SK-N-SH (cell line): ENCODE data around the gene PXN. TPM values are rescaled to one million over a fixed set of nuclear protein-coding genes. Genes with fewer than 3 reads are reported as not detected.
"Not testable (repeated sequence)": the region's sequence is repeated elsewhere in the genome, so short reads cannot be mapped to it uniquely, and the experiment has no call there.

Source experiments
- CTCF ChIA-PET: fragments of 300-600, 350-600 bp; formaldehyde crosslinking; extraction: SDS; loops from one replicate; lab custom pipeline; 2021; lab: Yijun Ruan, JAX
- POLR2A ChIA-PET: fragments of 350-600 bp; sonication (Branson Sonifier 250); formaldehyde crosslinking; extraction: SDS; loops from one replicate; lab custom pipeline; 2020; ENCODE audit warnings: antibody characterized with exemption, inconsistent platforms; lab: Yijun Ruan, JAX
- DNase-seq: peaks from one replicate; pipeline ENCODE4 v3.0.0; 2012
- H2AFZ ChIP-seq: fragments of 200-600 bp; sonication (generic); 2 replicates; pipeline ENCODE4 v1.8.1; 2016; ENCODE audit warnings: antibody characterized with exemption, mild to moderate bottlenecking, low read depth
- H3F3A ChIP-seq: fragments of 200-600 bp; sonication (generic); replicated peaks from 2 replicates; pipeline ENCODE3; 2016; ENCODE audit warnings: antibody characterized with exemption, mild to moderate bottlenecking; ENCODE audit not compliant: insufficient read depth
- H3K27ac ChIP-seq, 2 experiments: fragments of 200-500 bp in 1 of 2; fragments of 200-600 bp in 1 of 2; sonication (Bioruptor generic) in 1 of 2; sonication (generic), shearing (Covaris generic) in 1 of 2; 2 replicates each; pipeline versions ENCODE4 v1.5.1 to v1.6.1; 2014 to 2016; ENCODE audit warnings: low read depth in 2 of 2, inconsistent platforms in 1 of 2, low read length in 1 of 2, mild to moderate bottlenecking in 1 of 2, mixed read lengths in 1 of 2
- H3K27me3 ChIP-seq: fragments of 200-600 bp; sonication (generic), shearing (Covaris generic); 2 replicates; pipeline ENCODE4 v1.6.1; 2016; ENCODE audit warnings: mixed run types; ENCODE audit not compliant: insufficient read depth
- H3K36me3 ChIP-seq, 2 experiments: fragments of 200-500 bp in 1 of 2; fragments of 200-600 bp in 1 of 2; sonication (Bioruptor generic) in 1 of 2; sonication (generic) in 1 of 2; replicated peaks in 1 of 2; 2 replicates each; pipeline versions ENCODE3 to v1.5.1; 2014 to 2016; ENCODE audit warnings: low read length in 1 of 2, mild to moderate bottlenecking in 1 of 2; ENCODE audit not compliant: insufficient read depth in 2 of 2, control insufficient read depth in 1 of 2
- H3K4me1 ChIP-seq, 2 experiments: fragments of 200-500 bp in 1 of 2; fragments of 200-600 bp in 1 of 2; sonication (Bioruptor generic) in 1 of 2; sonication (generic), shearing (Covaris generic) in 1 of 2; 2 replicates each; pipeline versions ENCODE4 v1.5.1 to v1.6.1; 2014 to 2016; ENCODE audit warnings: low read depth in 1 of 2, low read length in 1 of 2, mixed run types in 1 of 2; ENCODE audit not compliant: insufficient read depth in 2 of 2, control insufficient read depth in 1 of 2
- H3K4me2 ChIP-seq: fragments of 200-600 bp; sonication (generic), shearing (Covaris generic); 2 replicates; pipeline ENCODE4 v1.6.1; 2017; ENCODE audit warnings: mixed run types
- H3K4me3 ChIP-seq, 2 experiments: fragments of 200-500 bp in 1 of 2; fragments of 200-600 bp in 1 of 2; sonication (Bioruptor generic) in 1 of 2; sonication (generic), shearing (Covaris generic) in 1 of 2; 2 replicates each; pipeline versions ENCODE4 v1.5.1 to v1.8.1; 2014 to 2016; ENCODE audit warnings: low read depth in 2 of 2, inconsistent platforms in 1 of 2, low read length in 1 of 2, mild to moderate bottlenecking in 1 of 2, mixed read lengths in 1 of 2, moderate library complexity in 1 of 2
- H3K79me2 ChIP-seq: fragments of 200-600 bp; sonication (generic); 2 replicates; pipeline ENCODE4 v1.8.1; 2017; ENCODE audit warnings: mild to moderate bottlenecking; ENCODE audit not compliant: insufficient read depth
- H3K9ac ChIP-seq: fragments of 200-600 bp; sonication (generic); 2 replicates; pipeline ENCODE4 v1.6.1; 2017; ENCODE audit warnings: mixed run types
- H3K9me2 ChIP-seq: fragments of 200-600 bp; sonication (generic); 2 replicates; pipeline ENCODE4 v1.6.1; 2017; ENCODE audit warnings: mixed run types
- H3K9me3 ChIP-seq: fragments of 200-600 bp; sonication (generic); 2 replicates; pipeline ENCODE4 v1.6.1; 2017; ENCODE audit warnings: mixed run types, mild to moderate bottlenecking, moderate library complexity
- H4K20me1 ChIP-seq: fragments of 200-600 bp; sonication (generic); 2 replicates; pipeline ENCODE4 v1.6.1; 2017; ENCODE audit warnings: mild to moderate bottlenecking, mixed run types; ENCODE audit not compliant: insufficient read depth
- EP300 ChIP-seq, 2 experiments: IDR thresholded peaks; 2 replicates each; pipeline versions ENCODE4 v1.4.0 to v1.6.1; 2012; ENCODE audit warnings: borderline replicate concordance in 1 of 2, low read depth in 1 of 2, low read length in 1 of 2
- EZH2phosphoT487 ChIP-seq: fragments of 200-600 bp; sonication (generic); IDR thresholded peaks from 2 replicates; pipeline ENCODE4 v1.6.1; 2017; ENCODE audit warnings: low read depth, mixed run types, mild to moderate bottlenecking, antibody characterized with exemption, moderate library complexity, borderline replicate concordance
- FOSL2 ChIP-seq: IDR thresholded peaks from 2 replicates; pipeline ENCODE4 v1.4.0; 2012; ENCODE audit warnings: low read depth, mild to moderate bottlenecking, moderate library complexity, borderline replicate concordance
- FOXJ3 ChIP-seq: sonication (generic); formaldehyde crosslinking; IDR thresholded peaks from 2 replicates; pipeline ENCODE4 v1.5.1; 2020; ENCODE audit warnings: mild to moderate bottlenecking, missing genetic modification reagents
- FOXM1 ChIP-seq: IDR thresholded peaks from 2 replicates; pipeline ENCODE4 v1.4.0; 2012; ENCODE audit warnings: low read depth, mild to moderate bottlenecking
- GATA2 ChIP-seq: sonication (generic); formaldehyde crosslinking; IDR thresholded peaks from 2 replicates; pipeline ENCODE4 v1.5.0; 2020; ENCODE audit warnings: mild to moderate bottlenecking, missing genetic modification reagents
- POLR2AphosphoS5 ChIP-seq: IDR thresholded peaks from 2 replicates; pipeline ENCODE4 v1.6.1; 2012; ENCODE audit warnings: low read depth, low read length
- RAD21 ChIP-seq: IDR thresholded peaks from 2 replicates; pipeline ENCODE4 v1.6.1; 2012; ENCODE audit warnings: mild to moderate bottlenecking, low read length
- SIN3A ChIP-seq: IDR thresholded peaks from 2 replicates; pipeline ENCODE4 v1.6.1; 2012; ENCODE audit warnings: low read depth, mild to moderate bottlenecking, low read length, moderate library complexity, borderline replicate concordance
- SMC3 ChIP-seq: IDR thresholded peaks from 2 replicates; pipeline ENCODE4 v1.6.1; 2012; ENCODE audit warnings: low read depth, low read length, improper control_type of control experiment
- TCF12 ChIP-seq: IDR thresholded peaks from 2 replicates; pipeline ENCODE4 v1.4.0; 2012
- WGBS: methylation state at CpG from one replicate; pipeline ENCODE4 v1.1.6; 2017; ENCODE audit warnings: low lambda C conversion rate; 5-methylcytosine and 5-hydroxymethylcytosine counted together
- polyA plus RNA-seq, 3 experiments: library from polyadenylated mRNA; depleted of rRNA; stranded (reverse); fragments of >200 nt; gene quantifications; 2 replicates each; pipeline ENCODE4 v1.2.3, GENCODE V29; 2012
- TF ChIP-seq, protein P1 (sequence below): IDR thresholded peaks from 2 replicates; pipeline ENCODE4 v1.4.0; 2012; ENCODE audit warnings: low read depth, borderline replicate concordance
- TF ChIP-seq, protein P2 (sequence below): IDR thresholded peaks from 2 replicates; pipeline ENCODE4 v1.6.1; 2012; ENCODE audit warnings: mild to moderate bottlenecking, low read depth, low read length, moderate library complexity
- TF ChIP-seq, protein P3 (sequence below): IDR thresholded peaks from 2 replicates; pipeline ENCODE4; 2012

PXN gene
- polyA plus RNA-seq, 1 of the 3 experiments (the other 2 are of a cell fraction), result 89.0 TPM

DNA sequence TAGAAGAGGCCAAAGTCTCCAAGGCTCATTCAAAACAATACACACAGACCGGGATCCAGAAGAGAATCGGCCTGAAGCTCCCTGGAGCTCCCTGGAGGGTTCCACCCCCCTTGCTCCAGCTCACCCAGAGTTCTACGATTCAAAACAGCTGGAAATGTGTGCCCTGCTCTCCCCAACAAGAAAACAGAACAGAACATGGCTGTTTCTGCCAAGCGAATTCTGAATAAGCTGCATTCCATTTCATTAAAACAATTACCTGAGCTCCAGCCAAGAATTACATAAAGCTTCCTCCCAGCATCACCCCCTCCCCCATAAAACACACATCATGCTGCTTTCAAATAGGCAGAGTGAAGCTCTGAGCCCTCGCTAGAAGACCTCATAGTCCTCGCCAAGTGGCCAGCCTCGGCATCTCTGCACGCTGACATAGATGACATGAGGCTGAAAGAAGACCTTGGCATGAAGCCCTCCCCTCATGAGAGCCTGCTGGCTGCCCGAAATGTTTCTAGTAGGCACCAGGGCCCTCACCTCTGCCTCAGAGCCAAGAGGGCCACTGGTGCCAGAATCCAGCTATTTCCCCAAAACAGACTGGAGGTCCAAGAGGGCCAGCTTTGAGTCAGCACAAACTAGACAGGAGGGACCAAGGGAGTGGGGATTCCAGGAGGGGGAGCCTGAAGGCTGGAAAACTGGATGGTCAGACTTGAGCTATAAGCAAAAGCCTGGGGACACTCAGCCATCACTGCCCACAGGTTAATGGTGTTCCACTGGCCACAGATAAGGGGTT lies 8.3 kb downstream of the PXN start (continued):
- peak; percentile 64; the same call in 1 of the 2 replicates for TF ChIP-seq POLR2AphosphoS5
- TF ChIP-seq SMC3, result no peak
- TF ChIP-seq, protein P1, sequence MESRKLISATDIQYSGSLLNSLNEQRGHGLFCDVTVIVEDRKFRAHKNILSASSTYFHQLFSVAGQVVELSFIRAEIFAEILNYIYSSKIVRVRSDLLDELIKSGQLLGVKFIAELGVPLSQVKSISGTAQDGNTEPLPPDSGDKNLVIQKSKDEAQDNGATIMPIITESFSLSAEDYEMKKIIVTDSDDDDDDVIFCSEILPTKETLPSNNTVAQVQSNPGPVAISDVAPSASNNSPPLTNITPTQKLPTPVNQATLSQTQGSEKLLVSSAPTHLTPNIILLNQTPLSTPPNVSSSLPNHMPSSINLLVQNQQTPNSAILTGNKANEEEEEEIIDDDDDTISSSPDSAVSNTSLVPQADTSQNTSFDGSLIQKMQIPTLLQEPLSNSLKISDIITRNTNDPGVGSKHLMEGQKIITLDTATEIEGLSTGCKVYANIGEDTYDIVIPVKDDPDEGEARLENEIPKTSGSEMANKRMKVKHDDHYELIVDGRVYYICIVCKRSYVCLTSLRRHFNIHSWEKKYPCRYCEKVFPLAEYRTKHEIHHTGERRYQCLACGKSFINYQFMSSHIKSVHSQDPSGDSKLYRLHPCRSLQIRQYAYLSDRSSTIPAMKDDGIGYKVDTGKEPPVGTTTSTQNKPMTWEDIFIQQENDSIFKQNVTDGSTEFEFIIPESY, result 0 out of 2 replicates have a peak, but pooled peaks have one; percentile 26
- TF ChIP-seq TCF12, result peak; percentile 88
- TF ChIP-seq RAD21, result no peak

DNA sequence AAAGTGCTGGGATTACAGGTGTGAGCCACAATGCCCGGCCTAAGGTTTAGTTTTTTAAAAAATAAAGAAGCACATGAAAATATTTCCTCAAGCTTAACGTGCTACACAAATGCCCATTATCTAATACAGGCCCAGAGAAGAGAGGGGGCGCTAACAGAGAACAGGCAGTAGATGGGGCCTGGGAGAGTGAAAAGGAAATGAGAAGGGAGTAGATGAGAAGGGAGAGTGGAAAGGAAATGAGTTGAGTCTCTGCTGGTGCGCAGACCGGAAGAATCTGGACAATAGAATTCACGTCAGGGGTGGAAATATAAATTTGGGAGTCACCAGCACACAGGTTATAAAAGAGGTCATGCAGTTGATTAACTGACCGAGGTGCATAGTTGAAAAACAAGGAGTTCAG lies 10.7 kb downstream of the PXN start:
- POLR2A ChIA-PET, result no interaction called here
- Histone ChIP-seq H3K4me1 (peaks cover 11 to 38% of the 10 kb centered on the region in 2 experiments; a peak in 3 of 4 replicates), H3K4me2 (no peak overlapping the region)

DNA sequence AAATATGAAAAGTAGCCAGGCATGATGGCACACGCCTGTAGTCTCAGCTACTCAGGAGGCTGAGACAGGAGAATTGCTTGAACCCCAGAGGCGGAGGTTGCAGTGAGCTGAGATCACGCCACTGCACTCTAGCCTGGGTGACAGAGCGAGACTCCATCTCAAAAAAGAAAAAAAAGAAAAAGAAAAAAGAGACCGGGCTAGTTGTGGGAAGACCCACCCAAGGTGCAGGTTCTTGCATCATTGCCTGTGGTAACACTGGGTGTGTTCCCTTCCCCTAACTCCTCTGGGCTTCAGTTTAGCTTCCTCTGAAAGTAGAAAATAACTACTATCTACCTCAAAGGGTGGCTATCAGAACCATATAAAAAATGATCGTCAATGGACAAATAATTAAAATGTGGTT lies 12.2 kb downstream of the PXN start:
- H3K9me2 ChIP-seq, H3K27me3 ChIP-seq, H3K9ac ChIP-seq, H3K4me3 ChIP-seq, H3K4me2 ChIP-seq, POLR2A ChIA-PET, DNase-seq, H3K9me3 ChIP-seq, H2AFZ ChIP-seq, H3K27ac ChIP-seq: not testable (repeated sequence)
- peaks cover 17 to 45% of the 10 kb centered on the region in 2 experiments; a peak in 3 of 4 replicates for H3K4me1 ChIP-seq
- CTCF ChIA-PET, result interaction anchor here (0.8 to 21.5 kb wide), 3 partner anchors 13 to 51 kb away, joined by 3 to 618 read pairs (median 5); partner anchors contain the start of gene PXN
- 96% methylated on average over 6 of the region's 6 CpGs for WGBS
- peaks cover 98% of the 10 kb centered on the region for H3K79me2 ChIP-seq
- peaks cover 0 to 33% of the 10 kb centered on the region in 2 experiments for H3K36me3 ChIP-seq
- peaks cover 44% of the 10 kb centered on the region for H3F3A ChIP-seq
- H4K20me1 ChIP-seq, result peaks cover 61% of the 10 kb centered on the region

More for the DNA sequence above, 10.7 kb downstream of the PXN start:
- no peaks in the 10 kb centered on the region for H3K9me3 ChIP-seq
- peaks cover 65% of the 10 kb centered on the region for H4K20me1 ChIP-seq
- H3F3A ChIP-seq, result peaks cover 44% of the 10 kb centered on the region
- WGBS, result 90% methylated on average over 7 of the region's 7 CpGs
- no peak overlapping the region for H3K27ac ChIP-seq
- H3K9ac ChIP-seq, result no peak overlapping the region
- no peaks in the 10 kb centered on the region for H3K9me2 ChIP-seq
- CTCF ChIA-PET, result interaction anchor here (1.2 to 21.5 kb wide), 4 partner anchors 11 to 52 kb away, joined by 3 to 618 read pairs (median 4); partner anchors contain the start of gene PXN
- TF ChIP-seq SIN3A (no peak), FOSL2 (no peak), EZH2phosphoT487 (no peak), TCF12 (no peak), FOXM1 (no peak), GATA2 (CRISPR knock-in tag) (no peak), FOXJ3 (CRISPR knock-in tag) (no peak), EP300 (IDR thresholded peaks at IDR 0.05; ENCODE audit: borderline replicate concordance in 1 of 2, low read depth in 1 of 2, low read length in 1 of 2) (no peak)
- TF ChIP-seq, protein P1, result no peak
- TF ChIP-seq, protein P2, sequence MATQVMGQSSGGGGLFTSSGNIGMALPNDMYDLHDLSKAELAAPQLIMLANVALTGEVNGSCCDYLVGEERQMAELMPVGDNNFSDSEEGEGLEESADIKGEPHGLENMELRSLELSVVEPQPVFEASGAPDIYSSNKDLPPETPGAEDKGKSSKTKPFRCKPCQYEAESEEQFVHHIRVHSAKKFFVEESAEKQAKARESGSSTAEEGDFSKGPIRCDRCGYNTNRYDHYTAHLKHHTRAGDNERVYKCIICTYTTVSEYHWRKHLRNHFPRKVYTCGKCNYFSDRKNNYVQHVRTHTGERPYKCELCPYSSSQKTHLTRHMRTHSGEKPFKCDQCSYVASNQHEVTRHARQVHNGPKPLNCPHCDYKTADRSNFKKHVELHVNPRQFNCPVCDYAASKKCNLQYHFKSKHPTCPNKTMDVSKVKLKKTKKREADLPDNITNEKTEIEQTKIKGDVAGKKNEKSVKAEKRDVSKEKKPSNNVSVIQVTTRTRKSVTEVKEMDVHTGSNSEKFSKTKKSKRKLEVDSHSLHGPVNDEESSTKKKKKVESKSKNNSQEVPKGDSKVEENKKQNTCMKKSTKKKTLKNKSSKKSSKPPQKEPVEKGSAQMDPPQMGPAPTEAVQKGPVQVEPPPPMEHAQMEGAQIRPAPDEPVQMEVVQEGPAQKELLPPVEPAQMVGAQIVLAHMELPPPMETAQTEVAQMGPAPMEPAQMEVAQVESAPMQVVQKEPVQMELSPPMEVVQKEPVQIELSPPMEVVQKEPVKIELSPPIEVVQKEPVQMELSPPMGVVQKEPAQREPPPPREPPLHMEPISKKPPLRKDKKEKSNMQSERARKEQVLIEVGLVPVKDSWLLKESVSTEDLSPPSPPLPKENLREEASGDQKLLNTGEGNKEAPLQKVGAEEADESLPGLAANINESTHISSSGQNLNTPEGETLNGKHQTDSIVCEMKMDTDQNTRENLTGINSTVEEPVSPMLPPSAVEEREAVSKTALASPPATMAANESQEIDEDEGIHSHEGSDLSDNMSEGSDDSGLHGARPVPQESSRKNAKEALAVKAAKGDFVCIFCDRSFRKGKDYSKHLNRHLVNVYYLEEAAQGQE, result no peak
- TF ChIP-seq, protein P3, sequence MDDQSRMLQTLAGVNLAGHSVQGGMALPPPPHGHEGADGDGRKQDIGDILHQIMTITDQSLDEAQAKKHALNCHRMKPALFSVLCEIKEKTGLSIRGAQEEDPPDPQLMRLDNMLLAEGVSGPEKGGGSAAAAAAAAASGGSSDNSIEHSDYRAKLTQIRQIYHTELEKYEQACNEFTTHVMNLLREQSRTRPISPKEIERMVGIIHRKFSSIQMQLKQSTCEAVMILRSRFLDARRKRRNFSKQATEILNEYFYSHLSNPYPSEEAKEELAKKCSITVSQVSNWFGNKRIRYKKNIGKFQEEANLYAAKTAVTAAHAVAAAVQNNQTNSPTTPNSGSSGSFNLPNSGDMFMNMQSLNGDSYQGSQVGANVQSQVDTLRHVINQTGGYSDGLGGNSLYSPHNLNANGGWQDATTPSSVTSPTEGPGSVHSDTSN, result no peak
- peaks cover 0 to 33% of the 10 kb centered on the region in 2 experiments for H3K36me3 ChIP-seq
- H2AFZ ChIP-seq, result no peak overlapping the region
- no peaks in the 10 kb centered on the region for H3K27me3 ChIP-seq
- H3K4me3 ChIP-seq, result no peak overlapping the region
- DNase-seq, result no peak
- peaks cover 98% of the 10 kb centered on the region for H3K79me2 ChIP-seq
